ENCODE results near the gene RHBDF2.

RHBDF2 gene

GRCh38 chr17:76501827-76502307, 644 bp upstream of the RHBDF2 start:
- DNase-seq (ENCODE audit: low read depth in 2 of 2): no peak

GRCh38 chr17:76500747-76501017, 541 bp downstream of the RHBDF2 start:
- DNase-seq (ENCODE audit: low read depth in 2 of 2): no peak

GRCh38 chr17:76500074-76500746, 1.0 kb downstream of the RHBDF2 start:
- no peak for DNase-seq (ENCODE audit: low read depth in 2 of 2)

- DNase-seq (ENCODE audit: low read depth in 2 of 2): no peak
Observed at GRCh38 chr17:76499267-76499667, 2.0 kb downstream of the RHBDF2 start.

GRCh38 chr17:76498876-76499251, 2.4 kb downstream of the RHBDF2 start:
- no peak for DNase-seq (ENCODE audit: low read depth in 2 of 2)

GRCh38 chr17:76497979-76498875, 3.0 kb downstream of the RHBDF2 start:
- no peak for DNase-seq (ENCODE audit: low read depth in 2 of 2)

- no peak for DNase-seq (ENCODE audit: low read depth in 2 of 2)
Observed at GRCh38 chr17:76497699-76497978, 3.6 kb downstream of the RHBDF2 start.

GRCh38 chr17:76496464-76496863, 4.8 kb downstream of the RHBDF2 start:
- DNase-seq (ENCODE audit: low read depth in 2 of 2): no peak

DNA sequence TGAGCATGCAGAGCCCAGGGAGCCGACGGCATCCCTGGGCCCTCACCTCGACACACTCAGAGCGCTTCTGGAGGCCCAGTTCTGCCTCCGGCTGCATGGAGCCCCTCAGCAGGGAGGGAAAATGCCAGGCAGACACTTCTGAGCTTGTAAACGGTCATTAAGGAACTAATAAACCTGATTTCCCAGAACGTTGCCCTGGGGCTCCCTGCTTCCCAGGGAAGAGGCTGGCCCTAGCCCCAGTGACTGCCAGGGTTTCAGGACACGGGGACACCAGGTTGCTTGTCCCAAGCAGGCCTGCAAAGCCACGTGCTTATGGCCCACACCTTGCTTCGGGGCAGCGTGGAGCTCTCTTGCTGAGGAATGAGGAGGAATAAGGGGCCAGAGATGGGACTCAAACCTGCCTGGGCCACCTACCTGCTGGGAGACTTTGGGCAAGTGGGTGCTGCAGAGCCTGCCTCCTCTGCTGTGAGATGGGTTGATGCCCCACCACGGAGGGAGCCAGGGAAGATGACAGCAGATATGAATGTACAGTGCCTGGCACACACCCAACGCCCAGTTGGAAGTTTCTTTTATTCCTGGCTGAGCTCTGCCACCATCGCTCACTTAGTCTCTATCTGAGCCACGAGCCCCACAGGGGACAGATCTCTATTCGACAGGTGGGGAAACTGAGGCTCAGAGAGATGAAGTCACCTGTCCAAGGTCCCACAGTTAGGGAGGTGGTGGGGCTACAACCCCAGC, 5.4 kb downstream of the RHBDF2 start:
- DNase-seq (ENCODE audit: low read depth in 2 of 2): no peak

DNA sequence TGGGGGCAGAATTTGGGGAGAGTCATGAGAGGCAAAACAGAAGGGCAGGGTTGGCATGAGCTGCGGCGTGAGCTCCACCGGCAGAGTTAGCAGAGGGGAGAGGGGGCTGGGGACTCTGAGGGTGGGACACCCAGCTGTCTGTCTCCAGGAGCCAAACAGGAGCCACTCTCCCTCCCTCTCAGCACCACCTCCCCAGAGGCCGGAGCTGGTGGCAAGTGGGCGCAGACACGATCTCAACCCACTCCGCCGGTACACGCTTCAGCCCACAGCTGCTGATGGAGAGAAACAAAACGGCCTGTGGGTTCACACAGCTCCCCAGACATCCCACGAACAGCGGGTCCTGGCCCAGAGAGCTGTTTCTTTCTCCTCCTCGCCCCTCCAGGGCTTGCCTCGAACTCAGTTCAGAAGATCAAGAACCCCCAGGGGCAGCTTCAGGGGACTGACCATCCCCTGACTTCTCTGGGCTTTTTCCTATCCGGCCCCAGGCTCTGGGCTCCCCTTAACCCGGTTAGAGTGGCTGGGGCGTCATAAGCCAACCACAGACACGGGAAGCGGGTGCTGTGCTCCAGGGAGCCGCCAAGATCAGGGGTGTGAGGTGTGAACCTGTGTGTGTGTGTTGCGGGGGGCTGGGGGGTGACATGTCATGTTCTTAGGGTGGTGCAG, 7.6 kb downstream of the RHBDF2 start:
- DNase-seq (ENCODE audit: low read depth in 2 of 2): no peak

DNA sequence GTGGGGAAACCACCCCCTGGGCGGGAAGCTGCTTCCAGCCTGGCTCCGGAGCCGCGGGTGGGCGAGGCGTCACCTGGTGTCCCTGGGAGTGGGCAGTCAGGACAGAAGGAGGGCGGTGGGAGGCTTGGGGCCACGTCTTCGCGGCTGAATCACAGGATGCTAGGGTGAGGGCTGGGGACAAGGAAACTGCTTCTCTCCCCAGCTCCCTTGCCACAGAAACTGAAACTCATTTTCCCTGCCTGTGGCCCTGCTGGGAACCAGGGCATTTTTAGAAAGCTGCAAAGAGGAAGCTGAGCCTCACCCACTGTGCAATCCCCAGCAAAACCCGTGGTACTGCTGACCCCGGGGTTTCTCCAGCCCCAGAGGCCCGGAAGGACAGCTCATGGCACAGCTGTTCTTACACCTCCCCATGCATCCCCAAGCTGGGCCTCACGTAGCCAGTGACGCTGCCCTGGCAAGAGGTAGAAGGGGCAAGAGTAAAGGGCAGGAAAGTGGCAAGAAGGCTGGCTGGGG, 8.2 kb downstream of the RHBDF2 start:
- peak in 1 of 2 donors; percentile 36 for DNase-seq (ENCODE audit: low read depth in 2 of 2)

- DNase-seq (ENCODE audit: low read depth in 2 of 2): no peak
Observed at GRCh38 chr17:76492123-76492988, 8.9 kb downstream of the RHBDF2 start.

GRCh38 chr17:76491271-76492122, 9.7 kb downstream of the RHBDF2 start:
- DNase-seq (ENCODE audit: low read depth in 2 of 2): no peak

GRCh38 chr17:76490112-76490710, 11.0 kb downstream of the RHBDF2 start:
- no peak for DNase-seq (ENCODE audit: low read depth in 2 of 2)

GRCh38 chr17:76487451-76488192, 13.6 kb downstream of the RHBDF2 start:
- DNase-seq (ENCODE audit: low read depth in 2 of 2): no peak

DNA sequence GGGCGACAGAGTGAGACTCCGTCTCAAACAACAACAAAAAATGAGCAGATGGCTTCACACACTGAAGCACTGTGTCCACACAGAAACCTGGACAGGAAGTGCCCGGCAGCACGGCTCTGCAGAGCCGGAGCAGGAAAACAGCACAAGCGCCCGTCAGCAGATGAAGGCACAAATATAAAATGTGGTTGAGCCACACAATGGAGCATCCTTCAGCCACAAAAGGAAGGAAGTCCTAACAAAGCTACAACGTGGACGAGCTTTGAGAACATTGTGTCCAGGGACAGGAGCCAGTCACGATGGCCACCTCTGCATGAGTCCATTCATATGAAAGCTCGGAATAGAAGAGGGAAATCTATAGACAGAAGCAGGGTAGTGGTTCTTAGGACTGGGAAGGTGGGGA, 15.7 kb downstream of the RHBDF2 start:
- no peak for DNase-seq (ENCODE audit: low read depth in 2 of 2)

GRCh38 chr17:76484228-76484725, 16.9 kb downstream of the RHBDF2 start:
- no peak for DNase-seq (ENCODE audit: low read depth in 2 of 2)

- no peak for DNase-seq (ENCODE audit: low read depth in 2 of 2)
Observed at GRCh38 chr17:76481071-76481655, 20.1 kb downstream of the RHBDF2 start.
